NCI-H2227 (cell line): ENCODE measurements around the gene SFMBT2.
"Not testable (repeated sequence)": the region's sequence is repeated elsewhere in the genome, so short reads cannot be mapped to it uniquely, and the experiment has no call there.

Experiments used
- DNase-seq: peaks from one replicate; lab custom pipeline; 2025; ENCODE audit not compliant: unreplicated experiment; lab: John Stamatoyannopoulos, UW

Gene SFMBT2

DNA sequence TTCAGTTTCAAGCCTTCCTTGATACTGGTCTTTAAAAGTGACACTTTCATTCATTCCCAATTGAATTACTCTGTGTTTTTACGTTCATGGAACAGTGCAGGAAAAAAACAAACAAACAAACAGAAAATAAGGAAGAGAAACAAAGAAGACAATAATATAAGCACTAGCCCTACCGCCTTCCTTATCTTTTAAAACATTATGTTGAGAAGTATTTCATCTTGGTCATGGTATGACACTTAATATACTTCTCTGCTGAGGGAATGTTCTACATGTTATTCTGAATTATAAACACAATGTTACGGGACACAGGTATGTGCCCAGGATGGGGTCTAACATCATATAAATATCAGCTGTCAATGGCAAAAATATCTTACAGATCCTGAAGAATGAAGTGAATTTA is 176.7 kb downstream of the SFMBT2 start:
- DNase-seq, result no peak

DNA sequence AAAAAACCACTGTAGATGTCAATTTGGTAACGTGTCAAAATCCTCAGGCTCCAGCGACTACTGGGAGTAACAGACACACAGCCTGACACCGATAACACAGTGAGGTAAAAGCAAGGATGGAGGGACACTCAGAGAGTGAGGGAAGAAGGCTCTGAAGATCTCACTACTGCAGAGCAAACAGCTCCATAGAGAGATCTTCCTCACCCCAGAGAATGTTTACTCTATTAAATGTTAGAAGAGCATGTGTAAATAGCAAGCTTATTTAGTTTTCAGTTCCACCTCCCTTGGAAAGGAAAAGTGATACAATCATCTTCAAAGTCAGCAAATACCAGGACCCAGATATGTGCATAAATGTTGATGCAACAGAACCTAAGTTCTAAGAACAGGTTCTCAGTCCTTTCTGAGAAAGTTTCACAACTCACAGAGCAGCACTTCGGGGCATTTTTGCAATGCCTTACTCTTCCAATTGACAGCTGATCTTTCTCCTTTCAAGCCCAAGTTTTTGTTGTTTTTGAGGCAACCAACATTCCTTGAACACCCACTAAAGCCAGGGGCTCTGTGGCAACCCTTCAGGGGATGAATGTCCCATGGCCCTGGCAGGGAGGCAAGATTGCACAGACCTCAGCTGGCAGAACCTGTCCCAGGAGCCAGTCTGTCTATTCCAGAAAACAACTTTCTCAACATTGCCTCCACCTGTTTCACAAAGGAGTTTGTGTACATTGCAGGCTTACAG is 177.4 kb downstream of the SFMBT2 start:
- DNase-seq, result no peak

DNA sequence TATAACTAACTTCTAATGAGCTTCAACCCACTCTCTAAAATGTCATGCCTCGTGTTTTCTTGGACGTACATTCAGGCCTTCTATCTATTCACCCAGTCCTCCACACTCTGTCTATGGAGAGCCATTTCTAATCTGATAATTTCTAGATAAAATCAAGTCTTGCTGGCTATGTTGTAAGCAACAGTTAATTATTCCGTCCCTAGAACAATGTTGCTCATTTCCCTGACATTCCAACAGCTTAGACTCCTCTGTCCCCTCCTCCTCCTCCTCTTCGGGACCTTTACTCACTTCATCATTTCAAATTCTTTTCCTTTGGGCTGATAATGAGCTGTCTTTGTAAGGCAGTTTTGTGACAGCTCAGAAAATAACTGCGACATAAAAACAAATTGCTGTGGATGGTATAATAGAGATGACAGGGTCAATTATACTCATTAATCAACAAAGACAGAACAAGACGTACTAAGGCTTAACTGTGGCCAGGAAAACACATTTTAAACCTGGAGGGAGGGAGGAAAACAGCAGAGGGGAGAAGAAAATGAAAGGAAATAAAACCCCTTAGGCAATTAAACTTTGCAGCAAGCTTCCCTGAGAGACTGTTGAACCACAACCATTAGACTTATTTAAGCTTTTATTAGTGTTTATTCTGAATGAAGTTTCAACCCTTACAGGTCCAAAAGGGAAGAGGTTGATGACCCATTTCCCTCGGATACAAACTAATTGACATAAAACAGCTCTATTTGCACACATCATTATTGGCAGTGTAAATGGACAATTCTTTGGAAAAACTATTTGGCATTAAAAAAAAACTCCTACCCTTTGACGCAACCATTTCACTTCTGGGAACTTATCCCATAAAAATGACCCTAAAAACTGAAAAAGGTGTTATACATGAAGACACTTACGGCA is 179.1 kb downstream of the SFMBT2 start:
- no peak for DNase-seq

DNA sequence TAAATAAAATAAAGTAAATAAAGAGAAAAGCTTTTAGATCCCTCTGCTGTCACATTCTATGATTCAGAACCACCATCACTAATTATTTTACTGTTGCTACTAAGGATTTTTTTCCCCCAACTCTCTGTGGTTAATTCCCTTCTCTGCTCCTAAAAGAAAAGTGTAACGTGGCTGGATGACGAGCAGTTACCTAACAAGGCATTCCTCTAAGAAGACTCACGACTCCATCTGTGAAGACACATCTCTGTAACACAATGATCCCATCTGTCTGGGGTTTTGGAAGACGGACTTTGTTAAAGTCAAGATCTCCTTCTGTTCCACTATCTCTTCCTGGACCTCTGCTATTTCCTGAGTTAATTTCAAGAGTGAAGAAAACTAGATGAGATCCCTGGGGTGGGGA is 179.9 kb downstream of the SFMBT2 start:
- DNase-seq, result no peak

DNA sequence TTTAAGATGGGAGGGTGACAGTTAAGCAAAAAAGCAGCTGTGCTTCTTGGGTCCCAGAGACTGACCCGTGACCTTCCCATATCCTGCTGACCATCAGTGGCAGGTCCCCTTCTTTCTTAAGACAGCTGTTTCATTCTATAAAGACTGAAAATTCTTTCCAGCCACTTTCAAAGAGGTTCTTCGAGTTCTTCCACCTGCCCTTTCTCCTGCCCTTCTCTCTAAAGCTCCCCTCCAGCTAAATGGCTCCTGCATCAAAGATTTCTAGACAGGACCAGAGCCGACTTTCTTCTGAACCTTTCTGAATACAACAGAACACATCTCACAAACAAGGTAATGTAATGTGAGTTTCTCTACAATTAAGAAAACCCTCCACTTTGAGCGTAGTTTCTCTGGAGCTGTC is 180.8 kb downstream of the SFMBT2 start:
- no peak for DNase-seq

DNA sequence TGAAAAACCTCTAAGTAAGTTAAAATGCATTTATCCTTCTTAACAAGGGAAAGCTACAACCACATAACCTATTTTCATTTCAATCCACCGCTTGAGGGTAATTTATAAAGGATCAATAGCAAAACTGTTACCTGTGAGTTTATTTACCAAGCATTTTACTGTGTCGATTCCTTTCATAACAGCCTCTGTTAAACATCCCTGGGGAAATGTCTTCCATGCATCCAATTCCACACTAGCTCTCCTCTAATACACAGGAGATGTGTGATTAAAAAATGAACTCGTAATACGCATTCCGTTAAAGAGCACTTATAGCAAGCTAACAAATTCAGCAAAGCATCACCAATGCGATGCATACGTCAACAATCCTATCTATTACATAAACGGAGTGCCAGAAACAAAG is 185.7 kb downstream of the SFMBT2 start:
- DNase-seq, result no peak

DNA sequence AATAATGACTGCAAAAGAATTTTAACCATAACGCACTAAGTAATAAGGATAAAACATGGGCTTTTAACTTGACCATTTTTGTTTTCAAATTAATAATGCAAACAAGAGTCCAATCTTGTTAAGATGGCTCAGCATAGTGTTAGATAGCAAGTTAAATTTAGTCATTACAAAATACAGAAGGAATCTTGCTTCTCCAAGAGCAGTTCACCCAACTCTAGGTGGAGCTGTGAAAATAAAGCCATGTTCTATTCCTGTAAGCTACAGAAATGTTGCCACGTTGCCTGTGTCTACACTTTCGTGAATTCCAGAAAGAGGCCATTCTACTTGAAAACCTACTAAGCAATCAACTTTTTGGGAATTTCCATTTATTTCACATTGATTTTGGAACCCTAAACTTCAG is 191.9 kb downstream of the SFMBT2 start:
- no peak for DNase-seq

DNA sequence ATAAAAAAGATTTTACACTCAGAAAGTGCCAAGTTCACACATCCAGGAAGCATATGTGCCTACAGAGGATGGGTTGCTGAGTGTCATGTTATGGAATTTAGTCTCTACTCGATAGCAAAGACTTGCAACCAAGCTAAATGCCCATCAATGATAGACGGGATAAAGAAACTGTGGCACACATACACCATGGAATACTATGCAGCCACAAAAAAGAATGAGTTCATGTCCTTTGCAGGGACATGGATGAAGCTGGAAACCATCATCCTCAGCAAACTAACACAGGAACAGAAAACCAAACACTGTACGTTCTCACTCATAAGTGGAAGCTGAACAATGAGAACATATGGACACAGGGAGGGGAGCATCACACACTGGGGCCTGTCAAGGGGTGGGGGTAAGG is 198.1 kb downstream of the SFMBT2 start:
- DNase-seq, result not testable (repeated sequence)

DNA sequence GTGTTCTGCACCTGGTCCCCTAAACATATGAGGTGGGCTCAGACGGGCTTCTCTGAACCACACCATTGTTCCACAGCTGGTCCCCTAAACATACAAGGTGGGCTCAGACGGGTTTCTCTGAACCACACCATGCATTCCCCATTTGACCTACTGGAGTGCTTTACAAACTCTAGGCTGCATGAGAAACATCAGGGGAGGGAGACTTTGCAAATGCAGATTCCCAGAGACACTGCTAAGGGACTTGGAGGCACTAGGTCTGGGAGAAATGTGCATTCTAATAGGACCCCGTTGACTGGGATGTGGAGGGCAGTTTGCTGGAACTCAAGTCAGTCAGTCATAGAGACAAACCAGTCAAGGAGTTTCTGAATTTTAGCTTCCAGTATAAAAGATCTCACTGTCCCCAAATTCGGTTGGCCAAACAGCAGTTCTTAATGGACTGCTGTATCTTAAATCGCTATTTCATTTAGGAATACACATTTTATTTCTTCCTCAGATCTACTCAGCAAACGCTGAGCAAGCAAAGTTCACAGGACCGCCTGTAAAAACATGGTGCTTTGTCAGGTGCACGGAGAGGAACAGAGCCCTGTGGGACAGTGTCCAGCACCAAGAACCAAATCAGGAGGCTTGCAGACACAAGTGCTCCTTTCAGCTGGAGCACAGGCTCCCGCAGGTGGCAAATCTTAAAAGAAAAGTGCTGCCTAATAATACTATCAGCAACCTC is 198.8 kb downstream of the SFMBT2 start:
- no peak for DNase-seq

DNA sequence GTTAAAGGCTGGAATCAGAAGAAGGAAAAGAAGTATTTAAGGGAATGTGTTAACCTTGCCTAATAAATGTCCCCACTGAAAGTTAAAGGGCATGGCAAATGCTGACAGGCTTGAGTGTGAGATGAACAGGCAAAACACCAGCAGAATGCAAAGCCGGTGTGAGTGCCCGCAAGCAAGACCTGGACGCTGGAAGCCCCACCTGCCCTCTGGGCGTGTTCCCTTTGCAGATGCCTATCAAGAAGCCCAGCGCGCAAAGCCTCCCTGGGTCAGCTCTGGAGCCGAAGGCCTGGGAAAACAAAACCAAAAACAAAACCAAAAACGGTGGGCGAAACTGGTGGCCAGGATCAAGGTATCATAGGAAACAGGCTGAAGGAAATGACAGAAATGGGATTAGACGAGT is 200.3 kb downstream of the SFMBT2 start:
- no peak for DNase-seq

DNA sequence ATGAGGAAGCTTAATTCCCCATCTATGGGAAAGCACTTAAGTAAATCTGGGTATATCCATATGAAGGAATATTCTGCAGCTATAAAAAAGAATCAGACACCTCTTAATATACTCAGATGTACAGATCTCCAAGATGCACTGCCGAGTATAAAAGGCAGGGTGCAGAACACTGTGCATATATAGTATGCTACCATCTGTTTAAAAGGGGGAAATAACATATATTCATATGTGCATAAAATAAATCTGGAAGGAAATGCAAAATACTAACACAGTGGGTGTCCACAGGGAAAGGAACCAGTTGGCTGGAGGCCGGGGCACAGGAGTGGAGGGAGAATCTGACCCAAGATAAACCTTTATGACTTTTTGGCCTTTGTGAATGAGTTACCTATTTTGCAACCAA is 201.4 kb downstream of the SFMBT2 start:
- no peak for DNase-seq

DNA sequence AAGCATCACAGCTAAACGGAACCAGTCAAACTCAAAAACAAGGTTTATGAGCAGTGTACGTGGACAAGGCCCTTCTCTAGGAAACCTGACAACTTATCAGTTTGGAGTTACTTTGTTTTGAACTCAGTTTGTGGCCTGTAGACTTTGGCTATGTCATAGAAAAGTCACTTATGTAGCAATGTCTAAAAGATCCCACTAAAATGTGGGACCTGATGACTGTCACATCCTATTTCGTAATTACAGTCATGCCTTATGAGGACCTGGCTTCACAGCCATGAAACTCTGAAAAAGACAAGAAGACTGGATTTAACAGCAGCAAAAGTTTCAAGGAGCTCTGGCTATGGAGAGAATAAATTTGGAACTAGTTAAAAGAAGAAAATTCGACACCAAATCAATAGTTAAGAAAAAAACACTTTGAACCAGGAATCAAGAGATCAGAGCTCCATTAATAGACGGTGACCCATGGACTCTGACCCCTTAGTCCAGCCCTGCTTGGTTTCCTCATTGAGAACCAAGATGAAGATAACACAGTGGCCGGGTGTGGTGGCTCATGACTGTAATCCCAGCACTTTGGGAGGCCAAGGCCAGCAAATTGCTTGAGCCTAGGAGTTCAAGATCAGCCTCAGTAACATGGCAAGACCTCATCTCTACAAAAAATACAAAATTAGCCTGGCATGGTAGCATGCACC is 204.3 kb downstream of the SFMBT2 start:
- DNase-seq, result no peak

DNA sequence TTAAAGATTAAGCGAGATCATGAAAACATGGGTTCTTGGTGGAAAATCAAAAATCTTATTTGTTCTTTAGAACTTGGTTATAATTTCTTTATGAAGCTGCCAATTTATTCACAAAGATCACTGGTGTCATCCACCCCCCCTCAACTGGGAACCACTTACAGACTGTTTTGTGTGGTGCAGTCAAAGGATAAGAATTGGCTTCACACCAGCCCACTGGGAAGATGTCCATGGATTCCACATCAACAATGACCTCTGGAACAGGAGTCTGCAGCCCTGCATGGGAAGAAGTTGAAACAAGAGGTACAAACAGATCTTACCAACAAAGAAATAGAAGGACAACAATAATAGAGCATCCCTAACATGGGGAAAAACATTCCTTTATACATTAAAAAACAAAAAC is 205.2 kb downstream of the SFMBT2 start:
- DNase-seq, result no peak

DNA sequence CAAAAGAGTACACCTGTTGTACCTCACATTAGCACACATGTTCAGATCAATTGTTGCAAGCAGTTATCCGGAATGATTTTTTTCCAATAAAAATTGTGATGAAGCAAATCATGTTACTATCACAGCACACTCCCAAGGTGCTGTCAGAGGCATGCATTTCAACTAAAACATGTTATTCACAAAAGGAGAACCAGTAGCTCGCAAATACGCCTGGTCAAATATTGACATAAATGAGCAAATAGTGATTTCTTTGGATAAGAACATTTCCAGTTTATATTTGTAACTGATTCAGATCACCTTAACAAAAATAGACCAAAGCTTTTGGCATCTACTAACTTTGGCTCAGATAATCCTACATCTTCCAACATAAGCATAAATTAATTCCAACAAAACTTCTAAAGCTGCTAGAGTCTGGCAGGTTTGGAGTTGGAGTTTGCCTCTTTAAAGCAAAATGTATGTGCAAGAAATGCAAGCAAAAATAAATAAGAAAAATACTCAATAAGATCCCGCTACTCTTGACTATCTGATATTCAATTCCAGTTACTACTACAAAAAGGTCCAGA is 208.0 kb downstream of the SFMBT2 start:
- DNase-seq, result no peak

DNA sequence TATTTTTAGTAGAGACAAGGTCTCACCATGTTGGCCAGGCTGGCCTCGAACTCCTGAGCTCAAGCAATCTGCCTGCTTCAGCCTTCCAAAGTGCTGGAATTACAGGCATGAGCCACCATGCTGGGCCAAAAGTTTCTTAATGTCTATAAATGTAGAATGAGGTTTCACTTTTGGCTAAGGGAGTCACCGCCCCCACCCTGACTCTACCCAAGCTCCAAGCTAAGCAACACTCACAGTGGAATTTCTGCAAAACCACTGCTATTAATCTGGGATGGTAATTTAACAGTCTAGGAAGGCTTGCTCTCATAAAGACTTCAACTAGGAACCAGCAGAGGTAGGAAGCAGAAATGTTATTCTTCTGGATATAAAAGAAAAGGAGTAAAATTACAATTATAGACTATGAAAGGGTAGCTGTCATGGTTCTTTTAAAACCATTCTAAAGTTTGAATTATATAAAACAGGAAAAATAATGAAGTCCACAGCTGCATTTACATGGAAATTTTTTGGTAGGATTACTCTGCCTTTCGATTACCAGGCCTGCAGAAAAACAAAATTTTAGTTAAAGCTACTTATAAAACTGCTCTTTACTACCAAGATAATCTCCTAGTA is 211.6 kb downstream of the SFMBT2 start:
- no peak for DNase-seq

DNA sequence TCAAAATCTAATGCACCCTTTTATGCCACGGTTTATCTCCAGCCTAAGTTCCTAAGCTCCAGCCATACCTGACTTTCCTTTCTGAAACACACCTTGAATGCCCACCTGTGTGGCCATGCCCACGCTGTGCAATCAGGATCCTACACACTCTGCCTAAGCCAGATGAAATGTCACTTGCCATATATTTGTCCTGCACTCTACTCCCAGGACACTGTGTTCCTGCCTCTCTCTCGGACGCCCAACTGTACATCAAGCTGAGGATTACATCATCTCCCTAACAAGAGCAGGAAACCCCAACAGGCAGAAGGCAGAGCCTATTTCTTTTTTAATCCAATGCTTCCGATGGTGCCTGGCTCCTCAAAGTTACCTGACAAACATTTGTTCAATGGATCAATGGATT is 214.6 kb downstream of the SFMBT2 start:
- no peak for DNase-seq

DNA sequence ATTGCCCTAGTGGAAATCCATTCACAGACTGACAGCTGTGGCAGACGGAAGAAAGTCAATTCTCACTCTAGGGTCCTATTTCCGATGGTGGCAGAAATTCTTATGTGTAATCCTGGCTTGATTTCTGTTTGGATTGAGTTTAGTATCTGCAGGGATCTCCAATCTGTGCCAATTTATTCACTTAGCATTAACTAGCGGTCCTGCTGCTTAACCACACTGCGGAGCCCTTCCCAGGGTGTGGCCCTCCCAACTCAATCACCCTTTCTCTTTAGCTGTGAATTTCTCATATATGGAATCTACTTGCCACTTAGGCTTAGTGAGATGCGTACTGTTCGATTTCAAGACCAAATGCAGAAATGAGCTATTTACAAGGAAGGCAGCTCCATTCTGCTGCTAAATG is 215.7 kb downstream of the SFMBT2 start:
- DNase-seq, result no peak

DNA sequence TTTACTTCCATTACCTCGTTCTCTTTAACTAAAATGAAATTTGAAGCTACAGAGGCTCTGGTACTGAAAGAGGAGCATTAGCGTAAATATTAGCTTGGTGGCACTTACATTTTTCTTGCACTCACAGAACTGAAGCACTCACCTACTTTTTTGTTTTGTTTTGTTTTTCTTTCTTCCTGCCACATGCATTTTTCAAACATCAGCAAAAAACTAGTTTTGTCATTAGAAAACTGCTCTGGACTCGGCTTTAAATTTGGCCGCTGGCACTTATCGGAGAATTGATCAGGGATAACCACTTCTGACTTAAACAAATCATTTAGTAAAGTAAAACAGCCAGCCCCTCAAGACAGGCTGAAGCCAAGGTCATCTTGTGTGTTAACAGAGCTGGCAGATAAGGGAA is 216.3 kb downstream of the SFMBT2 start:
- no peak for DNase-seq

DNA sequence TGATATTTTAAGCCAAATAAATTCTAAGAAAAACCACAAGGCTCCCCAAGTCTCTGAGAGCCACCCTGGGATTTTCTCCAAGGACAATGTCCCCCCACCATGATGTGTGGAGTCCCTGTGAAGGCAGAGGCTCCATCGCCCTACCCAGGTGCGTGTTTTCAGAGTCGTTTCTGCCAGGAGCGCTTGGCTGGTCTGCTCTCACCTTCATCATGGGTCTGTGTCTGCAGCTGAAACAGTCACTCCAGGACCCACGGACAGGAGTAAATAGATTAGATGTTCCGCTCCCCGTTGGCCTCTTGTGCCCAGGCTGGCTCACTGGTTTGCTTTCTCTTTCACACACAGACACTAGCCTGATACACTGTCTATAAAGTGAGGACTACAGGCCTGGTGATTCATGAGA is 217.5 kb downstream of the SFMBT2 start:
- DNase-seq, result no peak

DNA sequence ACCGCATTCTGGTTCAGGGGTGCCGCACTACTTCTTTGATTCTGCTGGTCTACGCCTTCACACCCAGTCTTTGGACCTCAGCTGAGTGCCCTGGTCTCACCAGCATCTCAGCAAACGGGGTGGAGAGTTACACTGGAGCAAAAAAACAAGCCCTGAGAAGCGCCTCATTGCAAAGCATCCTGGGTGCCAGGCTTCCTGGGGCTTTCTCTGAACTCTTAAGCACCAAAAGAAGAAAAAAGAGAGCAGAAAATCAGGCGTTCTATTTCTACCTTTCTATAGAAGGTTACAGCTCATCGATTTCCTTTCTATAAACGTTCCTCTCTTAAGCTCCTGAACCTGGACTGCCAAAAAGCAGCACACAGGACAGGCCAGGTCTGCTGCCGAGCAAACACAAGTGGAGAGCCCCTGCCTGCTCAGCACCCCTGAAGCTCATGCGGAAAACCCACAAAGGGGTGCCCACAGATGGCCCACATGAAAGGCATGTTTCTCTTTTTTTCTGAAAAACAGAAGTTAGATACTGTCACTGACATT is 217.9 kb downstream of the SFMBT2 start:
- DNase-seq, result no peak
